ENCODE data around the gene FADS6.

FADS6 gene

GRCh38 chr17:74890554-74890953 lies 2.9 kb downstream of the FADS6 start:
- no peak overlapping the region for H3K27ac Mint-ChIP-seq
- H3K9me3 Mint-ChIP-seq = no peaks in the 10 kb centered on the region
- CTCF ChIA-PET = interaction anchor here (0.6 kb wide), 1 partner anchor 67 kb away, joined by 3 read pairs; no protein-coding TSS in a partner anchor
- peaks cover 82% of the 10 kb centered on the region for H3K27me3 Mint-ChIP-seq
- no peak overlapping the region for H3K4me3 Mint-ChIP-seq
- DNase-seq = no peak
- no peaks in the 10 kb centered on the region for H3K36me3 Mint-ChIP-seq
- H3K4me1 Mint-ChIP-seq = peaks cover 4% of the 10 kb centered on the region

GRCh38 chr17:74888469-74888868 lies 5.0 kb downstream of the FADS6 start:
- Mint-ChIP-seq H3K9me3 (no peaks in the 10 kb centered on the region), H3K27ac (no peak overlapping the region), H3K36me3 (no peaks in the 10 kb centered on the region), H3K4me3 (no peak overlapping the region), H3K27me3 (peaks cover 76% of the 10 kb centered on the region), H3K4me1 (no peaks in the 10 kb centered on the region)
- CTCF ChIA-PET = interaction anchor here (1.5 kb wide), 1 partner anchor 24 kb away, joined by 3 read pairs; no protein-coding TSS in a partner anchor
- no peak for DNase-seq

GRCh38 chr17:74883241-74883745 lies 10.1 kb downstream of the FADS6 start:
- H3K9me3 Mint-ChIP-seq = no peaks in the 10 kb centered on the region
- H3K27ac Mint-ChIP-seq = no peak overlapping the region

GRCh38 chr17:74882517-74883240 lies 10.8 kb downstream of the FADS6 start:
- Mint-ChIP-seq H3K4me3 (no peak overlapping the region), H3K9me3 (no peaks in the 10 kb centered on the region)
- CTCF ChIA-PET = interaction anchor here (1.2 kb wide), 1 partner anchor 17 kb away, joined by 3 read pairs; no protein-coding TSS in a partner anchor

More at GRCh38 chr17:74883241-74883745, 10.1 kb downstream of the FADS6 start:
- no peak for DNase-seq
- H3K27me3 Mint-ChIP-seq = peaks cover 73% of the 10 kb centered on the region
- H3K4me3 Mint-ChIP-seq = no peak overlapping the region
- H3K36me3 Mint-ChIP-seq = no peaks in the 10 kb centered on the region
- H3K4me1 Mint-ChIP-seq = no peaks in the 10 kb centered on the region
- CTCF ChIA-PET = no interaction called here

GRCh38 chr17:74881073-74881472 lies 12.4 kb downstream of the FADS6 start:
- CTCF ChIA-PET = interaction anchor here (1.3 kb wide), 1 partner anchor 139 kb away, joined by 3 read pairs; no protein-coding TSS in a partner anchor
- no peak overlapping the region for H3K27ac Mint-ChIP-seq
- no peaks in the 10 kb centered on the region for H3K4me1 Mint-ChIP-seq
- H3K4me3 Mint-ChIP-seq = no peak overlapping the region
- no peaks in the 10 kb centered on the region for H3K9me3 Mint-ChIP-seq
- peaks cover 65% of the 10 kb centered on the region for H3K27me3 Mint-ChIP-seq
- H3K36me3 Mint-ChIP-seq = no peaks in the 10 kb centered on the region
- DNase-seq = no peak

More at GRCh38 chr17:74882517-74883240, 10.8 kb downstream of the FADS6 start:
- no peaks in the 10 kb centered on the region for H3K36me3 Mint-ChIP-seq
- peaks cover 72% of the 10 kb centered on the region for H3K27me3 Mint-ChIP-seq
- no peak for DNase-seq
- no peaks in the 10 kb centered on the region for H3K4me1 Mint-ChIP-seq
- no peak overlapping the region for H3K27ac Mint-ChIP-seq

- Mint-ChIP-seq H3K36me3 (no peaks in the 10 kb centered on the region), H3K9me3 (no peaks in the 10 kb centered on the region), H3K27ac (no peak overlapping the region), H3K4me1 (peaks cover 12% of the 10 kb centered on the region), H3K4me3 (no peak overlapping the region), H3K27me3 (peaks cover 53% of the 10 kb centered on the region)
- CTCF ChIA-PET = interaction anchor here (1.1 kb wide), 1 partner anchor 14 kb away, joined by 3 read pairs; no protein-coding TSS in a partner anchor
- DNase-seq = no peak
Observed at GRCh38 chr17:74879308-74879707, 14.1 kb downstream of the FADS6 start.

- Mint-ChIP-seq H3K27me3 (peaks cover 48% of the 10 kb centered on the region), H3K9me3 (no peaks in the 10 kb centered on the region), H3K36me3 (no peaks in the 10 kb centered on the region), H3K4me3 (no peak overlapping the region), H3K27ac (no peak overlapping the region), H3K4me1 (peaks cover 18% of the 10 kb centered on the region)
- no peak for DNase-seq
- CTCF ChIA-PET = interaction anchor here (1.0 kb wide), 1 partner anchor 13 kb away, joined by 3 read pairs; no protein-coding TSS in a partner anchor
Observed at GRCh38 chr17:74878658-74879057, 14.8 kb downstream of the FADS6 start.

- no peaks in the 10 kb centered on the region for H3K9me3 Mint-ChIP-seq
- H3K4me3 Mint-ChIP-seq = no peak overlapping the region
- DNase-seq = no peak
- no peak overlapping the region for H3K27ac Mint-ChIP-seq
- CTCF ChIA-PET = interaction anchor here (1.0 kb wide), 1 partner anchor 12 kb away, joined by 3 read pairs; no protein-coding TSS in a partner anchor
- H3K4me1 Mint-ChIP-seq = peaks cover 22% of the 10 kb centered on the region
- peaks cover 45% of the 10 kb centered on the region for H3K27me3 Mint-ChIP-seq
- H3K36me3 Mint-ChIP-seq = no peaks in the 10 kb centered on the region
Observed at GRCh38 chr17:74877592-74878548, 15.6 kb downstream of the FADS6 start.

GRCh38 chr17:74875977-74876593 lies 17.3 kb downstream of the FADS6 start:
- CTCF ChIA-PET = interaction anchor here (0.7 to 2.1 kb wide), 3 partner anchors 11 to 63 kb away, joined by 3 to 6 read pairs (median 3); no protein-coding TSS in a partner anchor
- DNase-seq = no peak
- Mint-ChIP-seq H3K9me3 (no peaks in the 10 kb centered on the region), H3K36me3 (peaks cover 3% of the 10 kb centered on the region), H3K4me1 (peaks cover 39% of the 10 kb centered on the region), H3K27ac (no peak overlapping the region), H3K4me3 (no peak overlapping the region), H3K27me3 (peaks cover 29% of the 10 kb centered on the region)

- CTCF ChIA-PET = interaction anchor here (1.0 to 2.1 kb wide), 6 partner anchors 10 to 138 kb away, joined by 3 to 6 read pairs (median 4); partner anchors contain the start of gene RAB37
- Mint-ChIP-seq H3K4me3 (no peak overlapping the region), H3K27ac (no peak overlapping the region), H3K27me3 (peaks cover 21% of the 10 kb centered on the region), H3K36me3 (peaks cover 5% of the 10 kb centered on the region), H3K9me3 (no peaks in the 10 kb centered on the region), H3K4me1 (peaks cover 40% of the 10 kb centered on the region)
- no peak for DNase-seq
Observed at GRCh38 chr17:74875155-74875976, 18.1 kb downstream of the FADS6 start.

- H3K36me3 Mint-ChIP-seq = peaks cover 5% of the 10 kb centered on the region
- H3K27ac Mint-ChIP-seq = peak overlapping the region; percentile 21
- H3K9me3 Mint-ChIP-seq = no peaks in the 10 kb centered on the region
- DNase-seq = no peak
- CTCF ChIA-PET = interaction anchor here (1.0 to 1.6 kb wide), 4 partner anchors 11 to 137 kb away, joined by 3 to 5 read pairs (median 4); partner anchors contain the start of gene RAB37
- H3K27me3 Mint-ChIP-seq = peaks cover 18% of the 10 kb centered on the region
- H3K4me1 Mint-ChIP-seq = peaks cover 43% of the 10 kb centered on the region
- no peak overlapping the region for H3K4me3 Mint-ChIP-seq
Observed at GRCh38 chr17:74874615-74875037, 18.8 kb downstream of the FADS6 start.

GRCh38 chr17:74873874-74874614 lies 19.4 kb downstream of the FADS6 start:
- Mint-ChIP-seq H3K4me1 (peaks cover 46% of the 10 kb centered on the region), H3K4me3 (peak overlapping the region; percentile 79), H3K27ac (peak overlapping the region; percentile 94), H3K36me3 (peaks cover 5% of the 10 kb centered on the region), H3K27me3 (peaks cover 13% of the 10 kb centered on the region), H3K9me3 (no peaks in the 10 kb centered on the region)
- CTCF ChIA-PET = interaction anchor here (1.3 to 5.4 kb wide), 6 partner anchors 9 to 87 kb away, joined by 3 to 26 read pairs (median 4); partner anchors contain the start of gene GRIN2C
- DNase-seq = no peak
